A549 (cell line): ENCODE results near the gene DSCAML1.

Source experiments
- CEBPB ChIP-seq, 2 experiments: fragments of >200 bp in 1 of 2; sonication (Bioruptor Twin) in 1 of 2; formaldehyde crosslinking in 1 of 2; IDR thresholded peaks; 2 replicates each; pipeline ENCODE4 v1.6.1; 2012 to 2016
- CHD2 ChIP-seq: fragments of 150-350 bp; IDR thresholded peaks from 2 replicates; pipeline ENCODE4 v1.6.1; 2014; ENCODE audit warnings: low read length; ENCODE audit not compliant: partially characterized antibody
- CTCF ChIP-seq: fragments of >200 bp; sonication (Bioruptor Twin); formaldehyde crosslinking; IDR thresholded peaks from 3 replicates; pipeline ENCODE4 v1.5.1; 2016
- EP300 ChIP-seq, 2 experiments: fragments of >200 bp; sonication (Bioruptor Twin); formaldehyde crosslinking; IDR thresholded peaks; 2 replicates in 1 of 2; 3 replicates in 1 of 2; pipeline ENCODE4 v1.6.1; 2016 to 2017
- KDM1A ChIP-seq: fragments of 200-600 bp; sonication (generic); IDR thresholded peaks from 2 replicates; pipeline ENCODE4 v1.6.1; 2016; ENCODE audit warnings: low read depth, mild to moderate bottlenecking
- POLR2A ChIP-seq: IDR thresholded peaks from 2 replicates; pipeline ENCODE4 v1.6.1; 2012; ENCODE audit warnings: mild to moderate bottlenecking, low read length
- RAD21 ChIP-seq, 2 experiments: fragments of >200 bp in 1 of 2; sonication (Bioruptor Twin) in 1 of 2; formaldehyde crosslinking in 1 of 2; IDR thresholded peaks in 1 of 2; conservative IDR thresholded peaks in 1 of 2; 2 replicates in 1 of 2; 3 replicates in 1 of 2; pipeline ENCODE4 v1.6.1; 2012 to 2018; ENCODE audit warnings: inconsistent platforms in 1 of 2
- RFX5 ChIP-seq: fragments of 450-650 bp; IDR thresholded peaks from 2 replicates; pipeline ENCODE4 v1.7.1; 2014; ENCODE audit warnings: antibody characterized with exemption, mild to moderate bottlenecking, moderate library complexity
- RNF2 ChIP-seq: fragments of 200-600 bp; sonication (generic); IDR thresholded peaks from 2 replicates; pipeline ENCODE4 v1.6.1; 2016; ENCODE audit warnings: low read depth, mild to moderate bottlenecking, antibody characterized with exemption, moderate library complexity, borderline replicate concordance

- TF ChIP-seq CTCF, result no peak
- no peak for TF ChIP-seq POLR2A
- no peak for TF ChIP-seq RNF2
- no peak for TF ChIP-seq CHD2
- TF ChIP-seq RFX5, result no peak
- TF ChIP-seq CEBPB (IDR thresholded peaks at IDR 0.05), result no peak
- TF ChIP-seq EP300 (IDR thresholded peaks at IDR 0.05), result no peak
- no peak for TF ChIP-seq KDM1A
- no peak for TF ChIP-seq RAD21 (conservative IDR thresholded peaks at IDR 0.05 in 1 of 2, IDR thresholded peaks at IDR 0.05 in 1 of 2)
These were observed 154.2 kb downstream of the DSCAML1 start for GRCh38 chr11:117642835-117643234.
